Activated CD8-positive, alpha-beta memory T cell treated with anti-CD3 and anti-CD28 coated beads, Interleukin-2, amount 50 U/mL, for 48 hours (primary cell): ENCODE results near the gene LRRC3.
"Not testable (repeated sequence)": the region's sequence is repeated elsewhere in the genome, so short reads cannot be mapped to it uniquely, and the experiment has no call there.

ENCODE experiments used
- DNase-seq: peaks from one replicate; pipeline ENCODE4 v3.0.0-alpha.2; 2020

LRRC3 gene

GRCh38 chr21:44498280-44499210, 43.2 kb downstream of the LRRC3 start:
- no peak for DNase-seq

- DNase-seq, result no peak
These were observed 43.9 kb downstream of the LRRC3 start for GRCh38 chr21:44499211-44499560.

- no peak for DNase-seq
These were observed 44.3 kb downstream of the LRRC3 start for GRCh38 chr21:44499631-44500030.

GRCh38 chr21:44500111-44500510, 44.8 kb downstream of the LRRC3 start:
- DNase-seq, result no peak

DNA sequence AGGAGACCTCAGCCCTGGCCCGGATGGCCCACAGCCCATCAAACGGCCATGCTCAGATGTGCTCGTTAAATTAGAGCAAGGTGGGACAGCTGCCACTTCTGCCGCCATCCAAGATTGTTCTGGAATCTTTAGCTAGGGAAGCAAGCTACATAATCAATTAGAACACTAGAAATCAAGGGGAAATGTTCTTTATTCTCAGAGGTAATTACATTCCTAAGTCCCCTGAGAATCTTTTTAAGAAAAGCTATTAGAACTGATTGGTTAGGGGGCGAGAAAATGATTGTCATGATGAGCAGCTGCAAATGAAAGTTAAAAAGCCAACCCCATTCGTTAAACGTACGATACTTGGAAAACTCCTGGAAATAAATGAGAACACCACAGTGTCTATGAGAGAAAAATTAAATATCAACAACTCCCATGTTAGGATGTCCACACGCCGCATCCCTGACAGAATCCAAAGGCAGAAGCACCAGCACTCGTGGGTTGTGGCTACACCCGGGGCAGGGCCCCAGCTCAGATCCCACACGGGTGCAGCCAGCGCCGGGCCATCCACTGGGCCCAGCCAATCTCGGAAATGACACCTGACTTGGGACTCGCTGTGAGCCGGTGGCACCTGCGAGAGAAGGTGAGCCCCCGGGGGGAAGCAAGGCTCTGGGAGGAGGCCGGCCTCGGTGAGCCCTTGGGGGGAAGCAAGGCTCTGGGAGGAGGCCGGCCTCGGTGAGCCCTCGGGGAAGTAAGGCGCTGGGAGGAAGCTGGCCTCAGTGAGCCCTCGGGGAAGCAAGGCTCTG, 47.1 kb downstream of the LRRC3 start:
- no peak for DNase-seq

GRCh38 chr21:44503006-44503889, 47.9 kb downstream of the LRRC3 start:
- not testable (repeated sequence) for DNase-seq

DNA sequence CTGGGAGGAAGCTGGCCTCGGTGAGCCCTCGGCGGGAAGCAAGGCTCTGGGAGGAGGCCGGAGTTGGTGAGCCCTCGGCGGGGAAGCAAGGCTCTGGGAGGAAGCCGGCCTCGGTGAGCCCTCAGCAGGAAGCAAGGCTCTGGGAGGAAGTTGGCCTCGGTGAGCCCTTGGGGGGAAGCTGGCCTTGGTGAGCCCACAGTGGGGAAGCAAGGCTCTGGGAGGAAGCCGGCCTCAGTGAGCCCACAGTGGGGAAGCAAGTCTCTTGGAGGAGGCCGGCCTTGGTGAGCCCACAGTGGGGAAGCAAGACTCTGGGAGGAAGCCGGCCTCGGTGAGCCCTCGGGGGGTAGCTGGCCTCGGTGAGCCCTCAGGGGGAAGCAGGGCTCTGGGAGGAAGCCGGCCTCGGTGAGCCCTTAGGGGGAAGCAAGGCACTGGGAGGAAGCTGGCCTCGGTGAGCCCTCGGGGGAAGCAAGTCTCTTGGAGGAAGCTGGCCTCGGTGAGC, 48.6 kb downstream of the LRRC3 start:
- DNase-seq, result no peak

DNA sequence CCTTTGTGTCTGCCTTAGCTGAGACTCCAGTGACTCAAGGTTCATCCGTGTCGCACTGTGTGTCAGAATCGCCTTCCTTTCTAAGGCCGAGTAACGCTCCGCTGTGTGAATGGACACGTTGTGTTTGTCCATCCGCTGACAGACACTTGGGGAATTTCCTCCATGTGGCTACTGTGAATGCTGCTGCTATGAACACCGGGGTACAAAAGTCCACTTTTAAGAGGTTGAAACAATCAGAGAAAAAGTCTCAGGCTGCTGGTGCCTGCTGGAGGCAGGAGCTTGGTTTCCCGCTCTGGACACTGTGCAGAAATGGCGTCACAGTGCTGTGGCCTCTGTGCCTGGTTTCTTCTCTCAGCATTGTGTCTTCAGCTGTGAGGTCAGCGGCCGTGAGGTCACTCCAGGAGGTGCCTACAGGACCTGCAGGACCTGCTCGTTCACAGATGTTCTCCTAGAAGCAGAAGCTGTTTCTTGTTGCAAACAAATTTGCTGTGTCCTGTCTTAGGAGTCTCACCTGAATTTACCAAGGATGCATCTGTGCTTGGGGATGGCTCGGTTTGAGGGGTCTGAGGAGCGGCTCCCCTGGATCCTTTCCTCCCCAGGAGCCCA, 50.5 kb downstream of the LRRC3 start:
- DNase-seq, result no peak

- no peak for DNase-seq
These were observed 51.3 kb downstream of the LRRC3 start for GRCh38 chr21:44506279-44507255.

DNA sequence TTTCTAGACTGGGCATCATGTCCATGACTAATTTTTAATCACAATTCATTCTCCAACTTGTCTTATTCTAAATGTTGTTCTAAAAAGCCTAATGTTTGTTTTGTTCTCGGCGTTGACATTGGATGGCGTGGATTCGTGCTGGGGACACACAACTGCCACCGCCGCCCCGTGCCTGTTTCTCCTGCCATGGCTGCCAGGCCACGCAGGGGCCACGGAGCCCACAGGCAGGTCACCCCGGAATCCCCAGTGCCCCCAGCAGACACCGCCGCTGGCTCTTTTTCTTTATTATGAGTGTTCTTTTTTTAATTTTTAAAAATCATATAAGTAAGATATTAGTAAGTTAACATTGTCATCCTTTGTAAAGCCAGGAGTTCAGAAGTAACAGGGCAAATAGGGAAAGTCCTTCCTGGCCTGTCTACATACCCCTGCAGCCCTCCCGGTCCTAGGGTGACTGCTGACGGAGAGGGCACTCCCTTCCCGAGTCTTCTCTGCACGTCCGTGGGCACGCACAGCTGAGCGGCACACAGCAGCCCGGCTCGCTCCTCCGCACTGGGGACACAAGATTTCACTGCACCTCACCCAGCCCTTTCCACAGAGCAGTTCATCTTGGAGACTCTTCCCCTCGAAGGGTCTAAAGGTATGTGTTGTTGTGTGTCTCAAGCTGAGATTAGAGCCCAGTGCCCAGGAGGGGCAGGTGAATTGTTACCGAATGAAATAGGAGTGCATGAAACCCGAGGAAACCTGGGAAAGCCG, 52.5 kb downstream of the LRRC3 start:
- no peak for DNase-seq

DNA sequence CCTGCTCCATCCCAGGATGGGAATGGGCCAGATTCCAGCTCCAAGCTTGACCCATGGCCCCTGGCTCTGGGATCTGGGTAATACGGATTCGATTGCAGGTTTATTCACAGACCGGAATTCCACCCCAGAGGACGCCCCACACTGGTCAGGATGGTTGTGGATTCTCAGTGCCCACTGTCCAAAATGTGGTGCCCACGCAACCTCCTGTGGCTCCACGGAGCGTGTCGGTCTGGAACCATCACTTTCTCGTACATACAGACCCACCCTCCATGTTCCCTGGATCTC, 53.1 kb downstream of the LRRC3 start:
- no peak for DNase-seq

DNA sequence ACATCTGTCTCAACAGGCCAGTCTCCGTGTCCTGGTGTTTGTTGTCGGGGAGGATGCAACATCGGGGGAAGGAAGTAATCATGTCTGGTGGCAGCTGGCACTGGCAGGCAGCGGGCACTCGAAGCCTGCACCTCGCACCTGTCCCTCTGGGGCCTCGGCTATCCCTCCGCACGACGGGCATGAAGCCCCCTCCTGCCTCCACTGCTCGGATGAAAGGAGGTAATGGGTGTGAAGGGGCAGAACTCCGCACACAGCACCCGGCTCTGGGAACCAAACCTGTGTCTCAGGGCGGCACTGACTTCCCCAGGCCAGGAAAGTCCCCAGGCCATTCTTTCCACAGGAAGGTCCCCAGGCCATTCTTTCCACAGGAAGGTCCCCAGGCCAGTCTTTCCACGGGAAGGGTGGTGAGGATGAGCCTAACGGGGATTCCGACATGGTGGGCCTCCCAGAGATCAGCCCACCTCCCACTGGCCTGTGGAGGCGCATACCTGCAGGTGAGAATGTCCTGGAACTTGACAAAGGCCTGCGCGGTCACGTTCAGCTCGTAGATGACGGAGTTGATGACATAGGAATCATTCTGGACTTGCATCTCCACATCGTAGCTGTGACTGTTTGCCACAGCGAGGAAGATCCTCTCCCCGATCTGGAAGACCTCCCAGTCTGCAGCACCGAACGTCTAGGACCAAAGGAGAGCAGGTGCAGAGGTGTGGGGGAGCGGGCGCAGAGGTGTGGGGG, 53.6 kb downstream of the LRRC3 start:
- no peak for DNase-seq

GRCh38 chr21:44509539-44509938, 54.2 kb downstream of the LRRC3 start:
- DNase-seq, result no peak

DNA sequence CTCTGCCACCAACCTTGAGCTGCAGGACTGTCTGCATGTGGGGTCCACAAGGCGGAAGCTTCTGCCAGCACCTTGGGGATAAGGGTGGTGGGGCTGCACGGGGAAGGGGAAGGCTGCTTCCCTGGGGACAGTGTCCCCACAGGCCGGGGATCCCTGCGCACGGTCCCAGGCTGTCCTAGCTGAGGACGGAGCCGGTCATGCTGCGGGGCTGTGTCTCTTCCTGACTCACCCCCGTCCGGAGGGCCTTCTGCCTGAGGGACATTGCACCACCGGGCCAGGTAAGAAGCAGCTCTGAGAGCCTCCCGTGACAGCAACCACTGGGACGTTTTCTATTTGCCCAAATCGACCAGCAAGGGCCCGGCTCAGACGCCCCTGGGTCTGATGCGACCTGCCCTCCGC, 54.8 kb downstream of the LRRC3 start:
- no peak for DNase-seq

DNA sequence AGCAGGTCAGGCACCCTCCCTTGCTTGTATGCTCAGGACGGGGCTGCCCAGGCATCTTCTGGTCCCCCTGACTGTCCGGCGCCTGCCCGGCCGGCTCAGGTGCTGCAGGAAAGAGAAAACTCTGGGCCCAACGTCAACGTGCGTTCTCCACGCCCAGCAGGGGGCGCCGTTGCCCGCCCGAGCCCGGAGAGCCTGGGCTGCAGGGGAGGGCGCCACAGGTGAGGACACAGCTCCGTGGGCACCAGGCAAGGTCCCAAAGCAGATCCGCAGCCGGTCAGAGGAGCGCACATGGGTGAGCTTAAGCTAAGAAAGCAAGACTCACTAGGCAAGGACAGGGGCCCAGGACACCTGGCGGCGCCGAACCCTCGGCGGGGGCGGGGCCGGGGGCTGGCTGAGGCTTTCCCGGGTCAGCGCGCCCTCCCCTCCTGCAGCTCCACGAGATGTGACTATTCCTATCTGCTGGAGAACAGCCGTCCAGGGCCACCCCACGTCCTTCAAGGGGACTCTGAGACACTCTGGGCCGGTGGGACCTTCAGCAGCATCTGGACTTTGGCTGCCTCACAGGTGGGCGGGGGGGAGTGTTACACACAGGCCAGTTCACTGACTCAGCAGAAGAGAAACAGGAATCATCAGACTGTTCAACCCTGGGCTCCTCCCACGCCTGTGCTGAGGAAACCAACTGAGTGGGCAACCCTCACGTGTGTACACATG, 55.4 kb downstream of the LRRC3 start:
- peak; percentile 96 for DNase-seq

DNA sequence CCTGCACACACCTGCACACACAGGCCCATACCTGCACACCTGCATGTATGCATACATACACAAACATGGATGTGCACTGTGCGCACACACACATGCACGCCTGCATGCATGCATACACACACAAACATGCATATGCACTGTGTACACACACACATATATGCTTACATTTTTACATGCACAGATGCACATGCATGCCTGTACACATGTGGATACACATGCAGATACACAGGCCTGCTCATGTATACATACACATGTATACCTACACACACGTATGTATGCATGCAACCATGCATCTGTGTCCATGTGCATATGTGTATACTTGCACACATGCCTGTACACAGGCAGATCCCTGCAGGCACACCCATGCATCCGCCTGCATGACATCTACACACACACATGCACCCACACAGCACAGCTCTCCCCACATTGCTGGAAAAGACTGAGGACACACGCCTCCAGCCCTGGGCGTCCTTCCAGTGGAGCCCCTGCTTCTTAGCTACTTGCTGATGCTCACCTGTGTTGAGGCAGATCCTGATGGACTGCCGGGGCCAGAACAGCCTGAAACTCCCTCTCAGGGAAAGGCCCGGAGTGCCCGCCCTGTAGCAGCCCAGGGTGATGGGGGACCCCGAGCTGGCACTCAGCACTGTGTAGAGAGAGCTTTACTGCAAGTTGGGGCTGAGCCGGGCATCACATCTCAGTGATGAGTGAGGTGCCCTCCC, 56.1 kb downstream of the LRRC3 start:
- DNase-seq, result no peak
